ENCODE results near the gene NRBF2. TPM values are rescaled to one million over a fixed set of nuclear protein-coding genes. Genes with fewer than 3 reads are reported as not detected.
"Not testable (repeated sequence)": the region's sequence is repeated elsewhere in the genome, so short reads cannot be mapped to it uniquely, and the experiment has no call there.

NRBF2 gene
- total RNA-seq, result 8.9 TPM
- long read RNA-seq, transcript NRBF2-201 (4 exons, 1,853 nt), result major isoform, 31 of 34 reads
- long read RNA-seq, partial matches to known transcripts, result 0 of 34 reads
- long read RNA-seq, other reads (novel, unspliced or antisense), result 3 of 34 reads

GRCh38 chr10:63133056-63133820, at the start of gene NRBF2:
NRBF2 (plus strand) TSS chr10:63133328; CDS start chr10:63133471, 143 bp downstream.
- Histone ChIP-seq H3K4me1 (peaks cover 50% of the 10 kb centered on the region), H3K27me3 (ENCODE audit: low read depth) (no peaks in the 10 kb centered on the region), H3K4me3 (peak within 1 kb of the TSS; percentile 99), H3K9me3 (replicated peaks) (no peaks in the 10 kb centered on the region), H3K27ac (replicated peaks) (peak within 1 kb of the TSS; percentile 92), H3K36me3 (no peaks in the 10 kb centered on the region)
- TF ChIP-seq CTCF (IDR thresholded peaks at IDR 0.05; ENCODE audit: borderline replicate concordance), result no peak
- intact Hi-C loops (cut with micrococcal nuclease), result no loop called here
- DNase-seq, result peak; percentile 98

GRCh38 chr10:63083406-63083805, 49.7 kb upstream of the NRBF2 start:
- intact Hi-C loops (cut with micrococcal nuclease), result loop anchor here (10.0 kb wide), 1 partner anchor 489 kb away; no protein-coding TSS in a partner anchor
- H3K36me3 ChIP-seq; H3K27me3 ChIP-seq (ENCODE audit: low read depth); H3K27ac ChIP-seq (replicated peaks); H3K4me3 ChIP-seq; H3K9me3 ChIP-seq (replicated peaks); DNase-seq; H3K4me1 ChIP-seq: not testable (repeated sequence)

- H3K27ac ChIP-seq (replicated peaks), result no peak overlapping the region
These were observed 49.0 kb upstream of the NRBF2 start for GRCh38 chr10:63083904-63084689.

GRCh38 chr10:63084690-63085382, 48.3 kb upstream of the NRBF2 start:
- Histone ChIP-seq H3K9me3 (replicated peaks) (no peaks in the 10 kb centered on the region), H3K27ac (replicated peaks) (no peak overlapping the region)
- no peak for TF ChIP-seq CTCF (IDR thresholded peaks at IDR 0.05; ENCODE audit: borderline replicate concordance)

More at GRCh38 chr10:63083904-63084689, 49.0 kb upstream of the NRBF2 start:
- Histone ChIP-seq H3K4me1 (peaks cover 4% of the 10 kb centered on the region), H3K27me3 (ENCODE audit: low read depth) (peaks cover 7% of the 10 kb centered on the region), H3K4me3 (no peak overlapping the region), H3K9me3 (replicated peaks) (no peaks in the 10 kb centered on the region), H3K36me3 (no peaks in the 10 kb centered on the region)
- peak; percentile 29 for DNase-seq
- peak; percentile 77 for TF ChIP-seq CTCF (IDR thresholded peaks at IDR 0.05; ENCODE audit: borderline replicate concordance)
- intact Hi-C loops (cut with micrococcal nuclease), result loop anchor here (10.0 kb wide), 1 partner anchor 489 kb away; no protein-coding TSS in a partner anchor

GRCh38 chr10:63093227-63093626, 39.9 kb upstream of the NRBF2 start:
- Histone ChIP-seq H3K27ac (replicated peaks) (no peak overlapping the region), H3K36me3 (no peaks in the 10 kb centered on the region), H3K4me1 (no peaks in the 10 kb centered on the region), H3K4me3 (no peak overlapping the region), H3K27me3 (ENCODE audit: low read depth) (no peaks in the 10 kb centered on the region), H3K9me3 (replicated peaks) (no peaks in the 10 kb centered on the region)
- intact Hi-C loops (cut with micrococcal nuclease), result no loop called here
- DNase-seq, result no peak
- TF ChIP-seq CTCF (IDR thresholded peaks at IDR 0.05; ENCODE audit: borderline replicate concordance), result no peak

More at GRCh38 chr10:63084690-63085382, 48.3 kb upstream of the NRBF2 start:
- intact Hi-C loops (cut with micrococcal nuclease), result loop anchor here (10.0 kb wide), 1 partner anchor 490 kb away; no protein-coding TSS in a partner anchor
- Histone ChIP-seq H3K36me3 (no peaks in the 10 kb centered on the region), H3K4me1 (peaks cover 4% of the 10 kb centered on the region), H3K27me3 (ENCODE audit: low read depth) (no peaks in the 10 kb centered on the region), H3K4me3 (no peak overlapping the region)
- no peak for DNase-seq

All from left ventricle myocardium inferior (tissue), 1 donor.